Spinal cord (tissue), 10 donors: Measurements from ENCODE around the gene SLC16A1. TPM values are rescaled to one million over a fixed set of nuclear protein-coding genes. Genes with fewer than 3 reads are reported as not detected.
"Not testable (repeated sequence)": the region's sequence is repeated elsewhere in the genome, so short reads cannot be mapped to it uniquely, and the experiment has no call there.

Experiments
- DNase-seq, 6 donors: peaks; one replicate each; pipeline versions ENCODE4 v3.0.0 to v3.0.0-alpha.2; 2013 to 2015; ENCODE audit warnings: low spot score in 6 of 6, low read depth in 4 of 6
- H3K27ac ChIP-seq: one replicate; pipeline ENCODE4 v1.5.1; 2013; ENCODE audit warnings: low read depth, low read length, control low read depth
- H3K27me3 ChIP-seq: one replicate; pipeline ENCODE4 v1.6.1; 2013; ENCODE audit warnings: low read length; ENCODE audit not compliant: control insufficient read depth, insufficient read depth
- H3K36me3 ChIP-seq: one replicate; pipeline ENCODE4 v1.6.1; 2013; ENCODE audit warnings: low read length; ENCODE audit not compliant: control insufficient read depth, insufficient read depth
- H3K4me1 ChIP-seq: one replicate; pipeline ENCODE4 v1.6.1; 2013; ENCODE audit warnings: low read length; ENCODE audit not compliant: control insufficient read depth, insufficient read depth
- H3K4me3 ChIP-seq: one replicate; pipeline ENCODE4 v1.5.1; 2013; ENCODE audit warnings: low read depth, low read length, control low read depth
- H3K9me3 ChIP-seq: one replicate; pipeline ENCODE4 v1.6.1; 2013; ENCODE audit warnings: low read length; ENCODE audit not compliant: control insufficient read depth, insufficient read depth
- WGBS: methylation state at CpG from one replicate; pipeline ENCODE4 v1.1.5; 2013; ENCODE audit warnings: missing lambda C conversion rate; ENCODE audit not compliant: insufficient coverage; 5-methylcytosine and 5-hydroxymethylcytosine counted together
- polyA plus RNA-seq, 2 donors: library from polyadenylated mRNA; unstranded; fragments of 120-200 nt; gene quantifications; one replicate each; pipeline ENCODE4 v1.2.1, GENCODE V29; 2013; ENCODE audit not compliant: insufficient read length in 2 of 2
- total RNA-seq, 2 donors: library from RNA; depleted of rRNA in 1 of 2; stranded (reverse); fragments of 120-200 nt in 1 of 2; fragments of >200 nt in 1 of 2; gene quantifications; one replicate each; pipeline versions ENCODE4 v1.2.3 to v1.2.4, GENCODE V29; 2013 to 2014
- donor health status: healthy.

Gene SLC16A1
- total and polyA plus RNA-seq, 4 donors, result 60.3 to 127 (median 91.5) TPM

DNA sequence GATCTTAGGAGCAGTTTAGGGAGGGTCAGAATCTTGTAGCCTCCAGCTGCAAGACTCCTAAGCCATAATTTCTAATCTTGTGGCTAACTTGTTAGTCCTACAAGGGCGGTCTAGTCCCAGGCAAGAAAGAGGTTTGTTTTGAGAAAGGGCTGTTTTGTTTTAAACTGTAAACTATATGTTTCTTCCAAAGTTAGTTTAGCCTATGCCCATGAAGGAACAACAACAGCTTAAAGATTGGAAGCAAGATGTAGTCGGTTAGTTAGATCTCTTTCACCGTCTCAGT, 62.0 kb downstream of the SLC16A1 start:
- no peak for DNase-seq
- Histone ChIP-seq H3K4me3 (no peak overlapping the region), H3K36me3 (peaks cover 4% of the 10 kb centered on the region), H3K4me1 (no peaks in the 10 kb centered on the region), H3K27ac (no peak overlapping the region), H3K27me3 (no peaks in the 10 kb centered on the region), H3K9me3 (peaks cover 3% of the 10 kb centered on the region)
- WGBS, result 93% methylated on average over 2 of the region's 3 CpGs

DNA sequence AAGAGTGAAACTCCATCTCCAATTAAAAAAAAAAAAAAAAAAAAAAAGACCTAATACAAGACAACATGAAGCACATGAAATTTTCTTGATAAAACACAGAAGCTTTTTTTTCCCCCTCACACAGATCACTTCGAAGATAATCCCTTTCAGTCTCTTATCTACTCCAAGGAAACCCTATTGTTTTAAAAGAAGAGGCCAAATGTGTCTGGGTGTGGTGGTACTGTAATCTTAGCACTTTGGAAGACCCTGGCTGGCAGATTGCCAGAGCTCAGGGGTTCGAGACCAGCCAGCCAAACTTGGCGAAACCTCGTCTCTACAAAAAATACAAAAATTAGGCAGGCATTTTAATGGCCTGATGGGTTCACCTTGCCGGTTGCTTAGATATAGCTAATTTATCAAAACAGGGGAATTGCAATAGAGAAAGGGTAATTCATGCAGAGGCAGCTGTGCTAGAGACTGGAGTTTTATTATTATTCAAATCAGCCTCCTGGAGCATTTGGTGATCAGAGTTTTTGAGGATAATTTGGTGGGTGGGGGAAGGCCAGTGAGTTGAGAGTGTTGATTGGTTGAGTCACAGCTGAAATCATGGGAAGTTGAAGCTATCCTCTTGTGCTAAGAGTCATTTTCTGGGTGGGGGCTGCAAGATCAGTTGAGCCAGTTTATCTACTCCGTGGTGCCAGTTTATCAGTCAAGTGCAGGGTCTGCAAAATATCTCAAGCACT, 62.5 kb downstream of the SLC16A1 start:
- Histone ChIP-seq H3K9me3 (peaks cover 3% of the 10 kb centered on the region), H3K4me1 (no peaks in the 10 kb centered on the region), H3K27me3 (no peaks in the 10 kb centered on the region), H3K27ac (no peak overlapping the region), H3K4me3 (no peak overlapping the region), H3K36me3 (peaks cover 4% of the 10 kb centered on the region)
- WGBS, result no CpG with 5 or more reads among the region's 6 CpGs
- DNase-seq, result no peak

DNA sequence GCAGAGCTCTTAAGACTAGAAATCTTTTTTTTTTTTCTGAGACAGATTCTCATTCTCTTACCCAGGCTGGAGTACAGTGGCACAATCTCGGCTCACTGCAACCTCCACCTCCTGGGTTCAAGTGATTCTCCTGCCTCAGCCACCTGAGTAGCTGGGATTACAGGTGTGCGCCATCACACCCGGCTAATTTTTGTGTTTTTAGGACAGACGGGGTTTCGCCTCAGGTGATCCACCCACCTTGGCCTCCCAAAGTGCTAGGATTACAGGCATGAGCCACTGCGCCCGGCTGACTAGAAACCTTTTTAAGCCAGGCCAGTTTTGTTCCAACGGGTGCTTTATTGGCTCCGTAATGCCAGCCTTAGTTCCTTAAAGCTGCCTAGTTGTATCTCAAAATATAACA, 66.1 kb downstream of the SLC16A1 start:
- H3K9me3 ChIP-seq, H3K4me1 ChIP-seq, H3K27ac ChIP-seq, H3K27me3 ChIP-seq, H3K36me3 ChIP-seq, DNase-seq, H3K4me3 ChIP-seq: not testable (repeated sequence)
- 96% methylated on average over 7 of the region's 9 CpGs for WGBS

DNA sequence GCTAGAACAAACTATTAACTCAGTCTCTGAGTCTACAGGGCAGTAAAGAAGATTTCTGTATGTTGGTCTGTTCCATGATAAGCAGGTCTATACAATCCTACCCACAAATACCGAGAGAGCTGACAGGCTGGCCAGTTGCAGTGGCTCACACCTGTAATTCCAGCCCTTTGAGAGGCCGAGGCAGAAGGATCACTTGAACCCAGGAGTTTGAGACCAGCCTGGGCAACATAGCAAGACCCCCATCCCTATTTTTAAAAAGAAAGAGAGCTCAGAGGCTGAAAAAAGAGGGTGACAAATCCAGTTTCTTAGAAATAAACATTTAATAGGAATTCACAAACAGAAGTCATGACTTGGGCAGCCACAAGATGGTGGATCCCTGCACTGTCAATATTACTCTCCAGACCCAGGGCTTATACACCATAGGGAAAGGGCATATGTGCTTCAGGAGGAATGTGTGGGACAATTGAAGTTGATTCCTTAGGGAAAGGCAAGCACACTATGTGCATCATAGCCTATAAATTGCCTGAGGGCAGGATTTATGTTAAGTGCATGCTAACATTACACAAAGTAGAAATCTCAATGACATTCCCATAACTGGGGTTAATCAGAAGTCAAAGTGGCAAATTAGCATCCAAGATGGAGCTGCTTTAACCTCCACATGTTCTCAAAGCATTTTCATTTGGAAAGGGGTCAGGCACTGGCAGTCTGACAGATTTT, 66.8 kb downstream of the SLC16A1 start:
- Histone ChIP-seq H3K27me3 (no peaks in the 10 kb centered on the region), H3K4me3 (no peak overlapping the region), H3K9me3 (no peaks in the 10 kb centered on the region), H3K4me1 (no peaks in the 10 kb centered on the region), H3K27ac (no peak overlapping the region), H3K36me3 (no peaks in the 10 kb centered on the region)
- no peak for DNase-seq
- WGBS, result no CpG with 5 or more reads among the region's 2 CpGs

DNA sequence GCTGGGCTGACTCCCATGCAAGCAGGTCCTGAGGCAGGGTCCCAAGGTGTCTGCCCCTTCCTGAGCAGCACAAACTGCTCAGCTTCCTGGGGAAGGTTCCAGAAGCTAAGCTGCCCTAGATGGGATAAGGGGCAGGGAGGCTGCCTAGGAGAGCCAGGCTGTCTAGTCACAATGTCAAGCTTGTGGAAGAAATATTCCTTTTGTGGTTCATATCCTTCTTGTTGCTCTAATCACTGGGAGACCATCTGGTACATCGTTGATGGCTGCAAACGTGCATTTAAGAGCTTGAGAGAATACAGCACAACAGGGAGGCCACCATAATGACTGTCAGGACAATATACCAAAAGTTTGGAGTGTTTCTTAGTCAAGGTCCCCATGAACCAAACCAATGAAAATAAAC, 67.4 kb downstream of the SLC16A1 start:
- no peak for DNase-seq
- Histone ChIP-seq H3K27ac (no peak overlapping the region), H3K4me3 (no peak overlapping the region), H3K36me3 (no peaks in the 10 kb centered on the region), H3K4me1 (no peaks in the 10 kb centered on the region), H3K27me3 (no peaks in the 10 kb centered on the region), H3K9me3 (no peaks in the 10 kb centered on the region)
- WGBS, result 43% methylated on average over 1 of the region's 2 CpGs

DNA sequence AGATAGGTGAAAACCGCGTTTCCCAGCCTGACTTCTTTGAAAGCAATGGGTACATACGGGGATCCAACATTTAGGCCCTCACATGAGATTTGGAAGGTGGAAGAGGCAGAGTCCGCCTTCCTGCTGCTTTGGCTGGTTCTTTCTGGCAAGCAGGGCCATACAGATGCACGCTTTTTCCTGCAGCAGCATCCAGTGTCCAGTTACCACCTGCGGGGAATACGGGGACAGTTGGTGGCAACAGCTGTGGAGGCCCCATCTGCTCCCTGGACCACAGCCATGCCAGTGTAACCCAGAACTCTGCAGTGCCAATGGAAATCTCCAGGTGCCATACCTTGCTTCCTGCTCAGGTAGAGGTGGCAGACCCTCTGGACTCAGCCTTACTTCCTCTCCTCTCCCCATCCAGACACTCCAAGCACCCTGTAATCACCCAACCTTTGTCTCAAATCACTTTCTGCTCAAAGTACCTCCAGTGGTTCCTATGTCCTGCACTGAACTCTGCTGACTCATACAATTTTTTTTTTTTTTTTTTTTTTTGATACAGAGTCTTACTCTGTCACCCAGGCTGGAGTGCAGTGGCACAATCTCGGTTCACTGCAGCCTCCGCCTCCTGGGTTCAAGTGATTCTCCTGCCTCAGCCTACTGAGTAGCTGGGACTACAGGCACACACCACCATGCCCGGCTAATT, 68.3 kb downstream of the SLC16A1 start:
- Histone ChIP-seq H3K27me3 (no peaks in the 10 kb centered on the region), H3K36me3 (no peaks in the 10 kb centered on the region), H3K27ac (no peak overlapping the region), H3K4me3 (no peak overlapping the region), H3K4me1 (peaks cover 3% of the 10 kb centered on the region), H3K9me3 (no peaks in the 10 kb centered on the region)
- WGBS, result 90% methylated on average over 8 of the region's 10 CpGs
- no peak for DNase-seq

DNA sequence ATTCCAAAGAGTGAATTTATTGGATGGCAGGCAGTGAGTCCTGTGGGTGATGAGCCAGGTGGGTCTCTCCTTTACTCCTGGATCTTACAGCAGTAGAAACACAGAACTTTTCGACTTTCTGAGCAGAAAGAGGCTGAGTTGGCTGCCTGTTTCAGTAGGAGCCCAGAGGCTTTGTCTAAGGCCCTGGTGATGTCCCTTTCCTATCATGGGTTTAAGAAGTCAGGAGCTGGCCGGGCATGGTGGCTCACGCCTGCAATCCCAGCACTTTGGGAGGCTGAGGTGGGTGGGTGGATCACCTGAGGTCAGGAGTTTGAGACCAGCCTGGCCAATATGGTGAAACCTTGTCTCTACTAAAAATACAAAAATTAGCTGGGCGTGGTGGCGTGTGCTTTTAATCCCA, 71.0 kb downstream of the SLC16A1 start:
- H3K4me1 ChIP-seq, result peaks cover 13% of the 10 kb centered on the region
- DNase-seq, H3K27me3 ChIP-seq, H3K27ac ChIP-seq, H3K36me3 ChIP-seq, H3K4me3 ChIP-seq, H3K9me3 ChIP-seq: not testable (repeated sequence)
- WGBS, result 97% methylated on average over 3 of the region's 5 CpGs

DNA sequence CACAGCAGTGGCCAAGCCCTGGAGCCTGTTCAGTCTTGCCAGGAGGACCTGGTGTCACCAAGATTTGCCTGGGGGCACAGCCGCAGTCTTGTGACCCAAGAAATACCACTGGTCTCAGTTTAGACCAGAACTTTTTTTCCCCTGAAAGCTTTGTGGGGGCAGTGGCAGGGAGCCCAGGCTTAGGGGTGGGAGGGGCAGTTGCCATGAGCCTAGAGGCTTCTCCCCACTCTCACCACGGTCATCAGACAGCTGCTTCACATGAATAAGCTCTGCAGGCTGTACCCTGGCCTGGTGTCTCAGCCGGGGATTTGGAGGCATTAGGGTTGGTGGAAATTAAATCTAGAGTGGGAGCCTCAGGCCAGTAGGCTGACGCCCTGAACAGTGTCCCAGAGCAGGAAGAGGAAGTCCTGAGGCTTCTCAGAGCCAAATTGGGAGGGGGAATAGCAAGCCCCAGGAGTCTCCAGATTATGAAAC, 73.7 kb downstream of the SLC16A1 start:
- H3K27ac ChIP-seq, result no peak overlapping the region
- no peaks in the 10 kb centered on the region for H3K27me3 ChIP-seq
- 72% methylated on average over 3 of the region's 4 CpGs for WGBS
- DNase-seq, result no peak
- H3K4me3 ChIP-seq, result no peak overlapping the region
- H3K4me1 ChIP-seq, result peaks cover 20% of the 10 kb centered on the region
- no peaks in the 10 kb centered on the region for H3K36me3 ChIP-seq
- H3K9me3 ChIP-seq, result no peaks in the 10 kb centered on the region

DNA sequence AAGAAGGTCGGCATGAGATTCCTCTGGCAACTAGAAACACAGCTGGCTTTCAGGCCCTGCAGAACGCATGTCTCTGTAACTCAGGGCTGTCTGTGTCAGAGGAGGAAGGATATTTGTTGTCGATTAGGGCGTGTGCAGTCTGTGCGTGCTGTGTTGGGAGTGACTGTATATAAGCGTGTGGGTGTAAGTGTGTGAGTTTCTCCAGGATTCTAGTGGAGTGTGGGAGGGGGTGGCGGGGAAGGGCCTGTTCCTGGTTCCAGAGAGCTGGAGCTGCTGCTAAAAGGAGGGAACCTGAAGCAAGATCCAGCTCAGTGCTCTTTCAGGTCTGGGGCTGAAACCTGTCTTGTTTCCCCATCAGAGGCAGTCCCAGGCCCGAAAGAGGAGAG, 74.3 kb downstream of the SLC16A1 start:
- H3K4me3 ChIP-seq, result no peak overlapping the region
- H3K27ac ChIP-seq, result no peak overlapping the region
- no peaks in the 10 kb centered on the region for H3K27me3 ChIP-seq
- H3K9me3 ChIP-seq, result no peaks in the 10 kb centered on the region
- 83% methylated on average over 8 of the region's 8 CpGs for WGBS
- no peak for DNase-seq
- H3K36me3 ChIP-seq, result no peaks in the 10 kb centered on the region
- peaks cover 20% of the 10 kb centered on the region for H3K4me1 ChIP-seq

DNA sequence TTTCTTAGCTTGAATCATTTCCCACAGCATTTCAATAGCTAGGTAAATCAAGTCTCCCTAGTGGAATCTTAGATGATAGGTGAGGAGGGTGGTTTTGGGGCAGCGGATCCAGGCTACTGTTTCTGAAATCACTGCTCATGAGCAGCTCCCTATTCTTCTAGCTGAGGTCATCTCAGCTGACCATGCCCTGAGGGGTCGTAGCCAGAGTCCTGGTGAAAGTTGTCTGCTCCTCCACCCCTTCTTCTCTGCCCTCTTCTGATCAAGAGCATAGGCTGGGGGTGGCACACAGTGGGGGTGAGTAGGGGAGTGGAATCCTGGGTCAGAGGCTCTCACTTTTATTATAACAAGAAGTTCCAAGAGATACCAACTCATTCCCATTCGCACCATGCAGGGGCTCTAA, 76.2 kb downstream of the SLC16A1 start:
- H3K4me3 ChIP-seq, result no peak overlapping the region
- H3K36me3 ChIP-seq, result no peaks in the 10 kb centered on the region
- no peaks in the 10 kb centered on the region for H3K27me3 ChIP-seq
- H3K9me3 ChIP-seq, result no peaks in the 10 kb centered on the region
- H3K27ac ChIP-seq, result no peak overlapping the region
- DNase-seq, result no peak
- H3K4me1 ChIP-seq, result peaks cover 20% of the 10 kb centered on the region
- WGBS, result no CpG with 5 or more reads among the region's 3 CpGs
